ENCODE results near the gene SHC1. TPM values are rescaled to one million over a fixed set of nuclear protein-coding genes. Genes with fewer than 3 reads are reported as not detected.

The SHC1 gene
- total and polyA plus RNA-seq, 2 experiments from 2014 or later = 117 to 211 TPM

- no peak for TF ChIP-seq ZNF462 (CRISPR knock-in tag; IDR thresholded peaks at IDR 0.05)
- TF ChIP-seq EZH2 (IDR thresholded peaks at IDR 0.05; ENCODE audit: low read depth, unreplicated experiment) = no peak
- no peak for TF ChIP-seq CREB1 (CRISPR knock-in tag; IDR thresholded peaks at IDR 0.05; ENCODE audit: low read depth)
- TF ChIP-seq ZNF114 (CRISPR knock-in tag; IDR thresholded peaks at IDR 0.05) = no peak
- no peak for TF ChIP-seq POLR2AphosphoS5 (IDR thresholded peaks at IDR 0.05; ENCODE audit: low read depth)
- no peak for TF ChIP-seq NANOG (IDR thresholded peaks at IDR 0.05; ENCODE audit: borderline replicate concordance)
- TF ChIP-seq EZH2phosphoT487 (IDR thresholded peaks at IDR 0.05; ENCODE audit: unreplicated experiment) = no peak
These were observed 1.6 kb upstream of the SHC1 start (continued) for GRCh38 chr1:154972213-154972516.

GRCh38 chr1:154971341-154971998 lies 923 bp upstream of the SHC1 start:
- peaks cover 58% of the 10 kb centered on the region for H3K79me2 ChIP-seq (replicated peaks; ENCODE audit: insufficient read depth)
- H3K4me3 ChIP-seq = peak overlapping the region; percentile 82
- ATAC-seq (no peak), DNase-seq (ENCODE audit: low spot score) (no peak)
- no peaks in the 10 kb centered on the region for H3K27me3 ChIP-seq (ENCODE audit: insufficient read depth)
- H3K27me3 Mint-ChIP-seq (ENCODE audit: insufficient read depth, low read depth, poor library complexity) = peaks cover 14% of the 10 kb centered on the region
- peaks cover 37% of the 10 kb centered on the region for H3K36me3 Mint-ChIP-seq (ENCODE audit: low read depth)
- peak overlapping the region; percentile 90 for H3K4me2 ChIP-seq
- peaks cover 12% of the 10 kb centered on the region for H3K36me3 ChIP-seq (ENCODE audit: insufficient read depth)
- H3K9me3 Mint-ChIP-seq = peaks cover 3% of the 10 kb centered on the region; the same call in 1 of the 3 replicates
- peaks cover 22% of the 10 kb centered on the region for H3F3A ChIP-seq (replicated peaks; ENCODE audit: low read depth)
- no peak overlapping the region for H3K4me3 Mint-ChIP-seq
- H2AFZ ChIP-seq = no peak overlapping the region
- H3K4me1 Mint-ChIP-seq = peaks cover 36% of the 10 kb centered on the region
- peaks cover 23% of the 10 kb centered on the region for H3K4me1 ChIP-seq (ENCODE audit: insufficient read depth)
- peak overlapping the region; percentile 97 for H3K27ac ChIP-seq (ENCODE audit: low read depth)
- no peaks in the 10 kb centered on the region for H3K9me2 ChIP-seq (ENCODE audit: insufficient read depth)
- H3K27ac Mint-ChIP-seq = no peak overlapping the region
- peaks cover 20% of the 10 kb centered on the region for H4K20me1 ChIP-seq (replicated peaks; ENCODE audit: insufficient read depth)
- TF ChIP-seq ZNF114 (CRISPR knock-in tag; IDR thresholded peaks at IDR 0.05) (no peak), POLR2AphosphoS5 (IDR thresholded peaks at IDR 0.05; ENCODE audit: low read depth) (no peak; the same call in 1 of the 2 replicates), EZH2phosphoT487 (IDR thresholded peaks at IDR 0.05; ENCODE audit: unreplicated experiment) (no peak), STAT1 (IDR thresholded peaks at IDR 0.05; ENCODE audit: unreplicated experiment) (no peak)
- TF ChIP-seq, protein P1, sequence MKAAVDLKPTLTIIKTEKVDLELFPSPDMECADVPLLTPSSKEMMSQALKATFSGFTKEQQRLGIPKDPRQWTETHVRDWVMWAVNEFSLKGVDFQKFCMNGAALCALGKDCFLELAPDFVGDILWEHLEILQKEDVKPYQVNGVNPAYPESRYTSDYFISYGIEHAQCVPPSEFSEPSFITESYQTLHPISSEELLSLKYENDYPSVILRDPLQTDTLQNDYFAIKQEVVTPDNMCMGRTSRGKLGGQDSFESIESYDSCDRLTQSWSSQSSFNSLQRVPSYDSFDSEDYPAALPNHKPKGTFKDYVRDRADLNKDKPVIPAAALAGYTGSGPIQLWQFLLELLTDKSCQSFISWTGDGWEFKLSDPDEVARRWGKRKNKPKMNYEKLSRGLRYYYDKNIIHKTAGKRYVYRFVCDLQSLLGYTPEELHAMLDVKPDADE (IDR thresholded peaks at IDR 0.05) = no peak
